Measurements from ENCODE around the gene PRAME. TPM values are rescaled to one million over a fixed set of nuclear protein-coding genes. Genes with fewer than 3 reads are reported as not detected.
"Not testable (repeated sequence)": the region's sequence is repeated elsewhere in the genome, so short reads cannot be mapped to it uniquely, and the experiment has no call there.

The PRAME gene
- total and polyA plus RNA-seq, 7 experiments from 2014 or later = not detected

- no peaks in the 10 kb centered on the region for H3K4me1 ChIP-seq (ENCODE audit: control insufficient read depth in 2 of 2, insufficient read depth in 2 of 2, low read length in 2 of 2)
- Mint-ChIP-seq H3K27me3 (peaks cover 0 to 11% (median 6%) of the 10 kb centered on the region in 5 donors), H3K9me3 (no peaks in the 10 kb centered on the region), H3K4me1 (no peaks in the 10 kb centered on the region), H3K27ac (peak overlapping the region in 1 of 9 donors; percentile 25), H3K36me3 (no peaks in the 10 kb centered on the region), H3K4me3 (no peak overlapping the region)
- H3K27me3 ChIP-seq (ENCODE audit: control insufficient read depth in 2 of 2, insufficient read depth in 2 of 2, low read length in 2 of 2) = no peaks in the 10 kb centered on the region
- ChIA-PET CTCF (no interaction called here), POLR2A (interaction anchor here (0.6 kb wide), 1 partner anchor 753 kb away, joined by 4 read pairs; no protein-coding TSS in a partner anchor)
- ATAC-seq (no peak), DNase-seq (no peak)
- intact Hi-C loops (cut with micrococcal nuclease) = no loop called here
- H3K36me3 ChIP-seq (ENCODE audit: control insufficient read depth in 2 of 3, insufficient read depth in 3 of 3, low read length in 3 of 3) = no peaks in the 10 kb centered on the region
- H3K4me3 ChIP-seq (ENCODE audit: low read length) = no peak overlapping the region
- H3K9me3 ChIP-seq (ENCODE audit: control insufficient read depth in 2 of 3, low read length in 3 of 3) = no peaks in the 10 kb centered on the region
- no peak overlapping the region for H3K27ac ChIP-seq (ENCODE audit: low read depth, low read length)
Observed at GRCh38 chr22:22533417-22533816, 25.6 kb downstream of the PRAME start.

GRCh38 chr22:22532547-22533071 lies 26.5 kb downstream of the PRAME start:
- H3K4me1 Mint-ChIP-seq; H3K27me3 ChIP-seq (ENCODE audit: control insufficient read depth in 2 of 2, insufficient read depth in 2 of 2, low read length in 2 of 2); H3K4me3 ChIP-seq (ENCODE audit: low read length); ATAC-seq; H3K36me3 ChIP-seq (ENCODE audit: control insufficient read depth in 2 of 3, insufficient read depth in 3 of 3, low read length in 3 of 3); DNase-seq; H3K27ac ChIP-seq (ENCODE audit: low read depth, low read length); H3K4me3 Mint-ChIP-seq; intact Hi-C loops (cut with micrococcal nuclease); H3K4me1 ChIP-seq (ENCODE audit: control insufficient read depth in 2 of 2, insufficient read depth in 2 of 2, low read length in 2 of 2); H3K9me3 ChIP-seq (ENCODE audit: control insufficient read depth in 2 of 3, low read length in 3 of 3); H3K36me3 Mint-ChIP-seq; H3K27ac Mint-ChIP-seq; CTCF ChIA-PET; H3K9me3 Mint-ChIP-seq; POLR2A ChIA-PET: not testable (repeated sequence)
- H3K27me3 Mint-ChIP-seq = peaks cover 0 to 11% (median 6%) of the 10 kb centered on the region in 5 donors

- H3K4me3 ChIP-seq (ENCODE audit: low read length) = no peak overlapping the region
- ChIA-PET POLR2A (no interaction called here), CTCF (no interaction called here)
- ATAC-seq = no peak
- H3K36me3 Mint-ChIP-seq = no peaks in the 10 kb centered on the region
- H3K36me3 ChIP-seq (ENCODE audit: control insufficient read depth in 2 of 3, insufficient read depth in 3 of 3, low read length in 3 of 3) = no peaks in the 10 kb centered on the region
- H3K9me3 Mint-ChIP-seq = no peaks in the 10 kb centered on the region
- intact Hi-C loops (cut with micrococcal nuclease) = no loop called here
- no peak overlapping the region for H3K27ac Mint-ChIP-seq
- no peaks in the 10 kb centered on the region for H3K27me3 ChIP-seq (ENCODE audit: control insufficient read depth in 2 of 2, insufficient read depth in 2 of 2, low read length in 2 of 2)
- H3K4me3 Mint-ChIP-seq = no peak overlapping the region
- H3K27ac ChIP-seq (ENCODE audit: low read depth, low read length) = no peak overlapping the region
- H3K4me1 Mint-ChIP-seq = no peaks in the 10 kb centered on the region
- no peaks in the 10 kb centered on the region for H3K9me3 ChIP-seq (ENCODE audit: control insufficient read depth in 2 of 3, low read length in 3 of 3)
- H3K27me3 Mint-ChIP-seq = peaks cover 0 to 16% (median 6%) of the 10 kb centered on the region in 5 donors
- H3K4me1 ChIP-seq (ENCODE audit: control insufficient read depth in 2 of 2, insufficient read depth in 2 of 2, low read length in 2 of 2) = no peaks in the 10 kb centered on the region
- no peak for DNase-seq
Observed at GRCh38 chr22:22531770-22532546, 27.1 kb downstream of the PRAME start.

- H3K4me3 Mint-ChIP-seq = no peak overlapping the region
- ATAC-seq (no peak), DNase-seq (no peak)
- intact Hi-C loops (cut with micrococcal nuclease) = no loop called here
- H3K4me3 ChIP-seq (ENCODE audit: low read length) = no peak overlapping the region
- peaks cover 0 to 21% (median 11%) of the 10 kb centered on the region in 5 donors for H3K27me3 Mint-ChIP-seq
- no peak overlapping the region for H3K27ac ChIP-seq (ENCODE audit: low read depth, low read length)
- ChIA-PET CTCF (interaction anchor here (0.7 kb wide), 1 partner anchor 333 kb away, joined by 4 read pairs; no protein-coding TSS in a partner anchor), POLR2A (no interaction called here)
- no peaks in the 10 kb centered on the region for H3K36me3 ChIP-seq (ENCODE audit: control insufficient read depth in 2 of 3, insufficient read depth in 3 of 3, low read length in 3 of 3)
- no peaks in the 10 kb centered on the region for H3K9me3 ChIP-seq (ENCODE audit: control insufficient read depth in 2 of 3, low read length in 3 of 3)
- no peaks in the 10 kb centered on the region for H3K4me1 Mint-ChIP-seq
- no peaks in the 10 kb centered on the region for H3K36me3 Mint-ChIP-seq
- no peak overlapping the region for H3K27ac Mint-ChIP-seq
- H3K27me3 ChIP-seq (ENCODE audit: control insufficient read depth in 2 of 2, insufficient read depth in 2 of 2, low read length in 2 of 2) = no peaks in the 10 kb centered on the region
- no peaks in the 10 kb centered on the region for H3K4me1 ChIP-seq (ENCODE audit: control insufficient read depth in 2 of 2, insufficient read depth in 2 of 2, low read length in 2 of 2)
- H3K9me3 Mint-ChIP-seq = no peaks in the 10 kb centered on the region
Observed at GRCh38 chr22:22528780-22529179, 30.3 kb downstream of the PRAME start.

- Mint-ChIP-seq H3K4me1 (no peaks in the 10 kb centered on the region), H3K27me3 (peaks cover 0 to 26% (median 12%) of the 10 kb centered on the region in 5 donors), H3K27ac (no peak overlapping the region), H3K4me3 (no peak overlapping the region), H3K9me3 (no peaks in the 10 kb centered on the region), H3K36me3 (no peaks in the 10 kb centered on the region)
- Histone ChIP-seq H3K9me3 (ENCODE audit: control insufficient read depth in 2 of 3, low read length in 3 of 3) (no peaks in the 10 kb centered on the region), H3K4me3 (ENCODE audit: low read length) (no peak overlapping the region), H3K4me1 (ENCODE audit: control insufficient read depth in 2 of 2, insufficient read depth in 2 of 2, low read length in 2 of 2) (no peaks in the 10 kb centered on the region), H3K27me3 (ENCODE audit: control insufficient read depth in 2 of 2, insufficient read depth in 2 of 2, low read length in 2 of 2) (no peaks in the 10 kb centered on the region), H3K36me3 (ENCODE audit: control insufficient read depth in 2 of 3, insufficient read depth in 3 of 3, low read length in 3 of 3) (no peaks in the 10 kb centered on the region), H3K27ac (ENCODE audit: low read depth, low read length) (no peak overlapping the region)
- DNase-seq (no peak), ATAC-seq (no peak)
- CTCF ChIA-PET = no interaction called here
- POLR2A ChIA-PET = no interaction called here
- intact Hi-C loops (cut with micrococcal nuclease) = no loop called here
Observed at GRCh38 chr22:22527312-22527711, 31.8 kb downstream of the PRAME start.

- Mint-ChIP-seq H3K4me1 (no peaks in the 10 kb centered on the region), H3K4me3 (no peak overlapping the region), H3K9me3 (no peaks in the 10 kb centered on the region), H3K27ac (no peak overlapping the region), H3K36me3 (no peaks in the 10 kb centered on the region), H3K27me3 (peaks cover 5 to 30% (median 12%) of the 10 kb centered on the region in 5 donors)
- intact Hi-C loops (cut with micrococcal nuclease) = no loop called here
- POLR2A ChIA-PET = no interaction called here
- no peaks in the 10 kb centered on the region for H3K27me3 ChIP-seq (ENCODE audit: control insufficient read depth in 2 of 2, insufficient read depth in 2 of 2, low read length in 2 of 2)
- DNase-seq (no peak), ATAC-seq (no peak)
- no peaks in the 10 kb centered on the region for H3K9me3 ChIP-seq (ENCODE audit: control insufficient read depth in 2 of 3, low read length in 3 of 3)
- H3K36me3 ChIP-seq (ENCODE audit: control insufficient read depth in 2 of 3, insufficient read depth in 3 of 3, low read length in 3 of 3) = no peaks in the 10 kb centered on the region
- no peak overlapping the region for H3K4me3 ChIP-seq (ENCODE audit: low read length)
- no peaks in the 10 kb centered on the region for H3K4me1 ChIP-seq (ENCODE audit: control insufficient read depth in 2 of 2, insufficient read depth in 2 of 2, low read length in 2 of 2)
- CTCF ChIA-PET = no interaction called here
- H3K27ac ChIP-seq (ENCODE audit: low read depth, low read length) = no peak overlapping the region
Observed at GRCh38 chr22:22526125-22526912, 32.7 kb downstream of the PRAME start.
